Subcutaneous abdominal adipose tissue (tissue), 5 donors: ENCODE data around the gene SNED1.

Experiments
- H3K27ac ChIP-seq: one replicate; pipeline ENCODE4 v1.7.0; 2013; ENCODE audit warnings: low read depth, mild to moderate bottlenecking, inconsistent platforms, low read length, moderate library complexity
- H3K27me3 ChIP-seq, 5 donors: one replicate each; pipeline ENCODE4 v1.7.0; 2013; ENCODE audit warnings: low read length in 5 of 5, inconsistent platforms in 1 of 5; ENCODE audit not compliant: control insufficient read depth in 5 of 5, insufficient read depth in 4 of 5
- H3K36me3 ChIP-seq, 5 donors: one replicate each; pipeline ENCODE4 v1.7.0; 2013; ENCODE audit warnings: low read length in 5 of 5; ENCODE audit not compliant: control insufficient read depth in 5 of 5, insufficient read depth in 5 of 5
- H3K4me1 ChIP-seq, 5 donors: one replicate each; pipeline ENCODE4 v1.7.0; 2013; ENCODE audit warnings: low read length in 5 of 5, mild to moderate bottlenecking in 3 of 5, moderate library complexity in 1 of 5; ENCODE audit not compliant: control insufficient read depth in 5 of 5, insufficient read depth in 5 of 5
- H3K4me3 ChIP-seq, 5 donors: one replicate each; pipeline ENCODE4 v1.7.0; 2013; ENCODE audit warnings: low read length in 5 of 5, low read depth in 1 of 5
- H3K9ac ChIP-seq, 5 donors: one replicate each; pipeline ENCODE4 v1.7.0; 2013; ENCODE audit warnings: low read length in 5 of 5, mild to moderate bottlenecking in 4 of 5, moderate library complexity in 3 of 5
- H3K9me3 ChIP-seq, 5 donors: one replicate each; pipeline ENCODE4 v1.7.0; 2013; ENCODE audit warnings: low read length in 5 of 5; ENCODE audit not compliant: control insufficient read depth in 5 of 5
- donor health status: healthy.
- donor health status: healthy.
- donor health status: healthy.
- donor health status: healthy.
- donor health status: healthy.

SNED1 gene

GRCh38 chr2:241128266-241128665, 129.8 kb downstream of the SNED1 start:
- Histone ChIP-seq H3K4me1 (peaks cover 0 to 22% (median 8%) of the 10 kb centered on the region in 5 donors), H3K9me3 (no peaks in the 10 kb centered on the region), H3K27me3 (no peaks in the 10 kb centered on the region), H3K4me3 (no peak overlapping the region), H3K9ac (no peak overlapping the region), H3K36me3 (peaks cover 0 to 6% (median 4%) of the 10 kb centered on the region in 5 donors), H3K27ac (no peak overlapping the region)

- Histone ChIP-seq H3K27ac (no peak overlapping the region), H3K9me3 (no peaks in the 10 kb centered on the region), H3K27me3 (no peaks in the 10 kb centered on the region), H3K4me1 (peaks cover 0 to 14% (median under 1%) of the 10 kb centered on the region in 5 donors), H3K9ac (no peak overlapping the region), H3K4me3 (no peak overlapping the region), H3K36me3 (peaks cover 0 to 6% (median 4%) of the 10 kb centered on the region in 5 donors)
Observed at GRCh38 chr2:241129086-241129871, 130.9 kb downstream of the SNED1 start.

- no peak overlapping the region for H3K9ac ChIP-seq
- H3K4me3 ChIP-seq = no peak overlapping the region
- no peaks in the 10 kb centered on the region for H3K9me3 ChIP-seq
- no peak overlapping the region for H3K27ac ChIP-seq
- H3K4me1 ChIP-seq = peaks cover 0 to 13% (median 0%) of the 10 kb centered on the region in 5 donors
- H3K27me3 ChIP-seq = no peaks in the 10 kb centered on the region
- peaks cover 0 to 6% (median 4%) of the 10 kb centered on the region in 5 donors for H3K36me3 ChIP-seq
Observed at GRCh38 chr2:241130316-241130715, 131.9 kb downstream of the SNED1 start.

GRCh38 chr2:241131531-241131930, 133.1 kb downstream of the SNED1 start:
- Histone ChIP-seq H3K9me3 (no peaks in the 10 kb centered on the region), H3K9ac (no peak overlapping the region), H3K27ac (no peak overlapping the region), H3K4me1 (peaks cover 0 to 13% (median 0%) of the 10 kb centered on the region in 5 donors), H3K4me3 (no peak overlapping the region), H3K36me3 (peaks cover 0 to 4% (median under 1%) of the 10 kb centered on the region in 5 donors), H3K27me3 (no peaks in the 10 kb centered on the region)

GRCh38 chr2:241132538-241133435, 134.4 kb downstream of the SNED1 start:
- Histone ChIP-seq H3K27me3 (no peaks in the 10 kb centered on the region), H3K27ac (no peak overlapping the region), H3K9ac (no peak overlapping the region), H3K9me3 (no peaks in the 10 kb centered on the region), H3K4me3 (no peak overlapping the region), H3K36me3 (peaks cover 0 to 12% (median 6%) of the 10 kb centered on the region in 5 donors), H3K4me1 (peaks cover 0 to 13% (median 0%) of the 10 kb centered on the region in 5 donors)

- Histone ChIP-seq H3K27me3 (no peaks in the 10 kb centered on the region), H3K9ac (no peak overlapping the region), H3K36me3 (peaks cover 0 to 13% (median 6%) of the 10 kb centered on the region in 5 donors)
Observed at GRCh38 chr2:241133436-241133820, 135.0 kb downstream of the SNED1 start.

GRCh38 chr2:241134711-241135110, 136.3 kb downstream of the SNED1 start:
- Histone ChIP-seq H3K9ac (no peak overlapping the region), H3K36me3 (peaks cover 0 to 14% (median 6%) of the 10 kb centered on the region in 5 donors), H3K4me1 (peaks cover 0 to 4% (median 0%) of the 10 kb centered on the region in 5 donors), H3K4me3 (no peak overlapping the region), H3K27me3 (no peaks in the 10 kb centered on the region), H3K9me3 (no peaks in the 10 kb centered on the region), H3K27ac (no peak overlapping the region)

More at GRCh38 chr2:241133436-241133820, 135.0 kb downstream of the SNED1 start:
- no peaks in the 10 kb centered on the region for H3K9me3 ChIP-seq
- H3K27ac ChIP-seq = no peak overlapping the region
- H3K4me3 ChIP-seq = no peak overlapping the region
- H3K4me1 ChIP-seq = peaks cover 0 to 13% (median 0%) of the 10 kb centered on the region in 5 donors

GRCh38 chr2:241135737-241136136, 137.3 kb downstream of the SNED1 start:
- peaks cover 0 to 18% (median 10%) of the 10 kb centered on the region in 5 donors for H3K36me3 ChIP-seq
- H3K27ac ChIP-seq = no peak overlapping the region
- no peaks in the 10 kb centered on the region for H3K27me3 ChIP-seq
- no peaks in the 10 kb centered on the region for H3K9me3 ChIP-seq
- no peak overlapping the region for H3K9ac ChIP-seq
- H3K4me1 ChIP-seq = no peaks in the 10 kb centered on the region
- no peak overlapping the region for H3K4me3 ChIP-seq

- H3K9ac ChIP-seq = no peak overlapping the region
- H3K36me3 ChIP-seq = peaks cover 0 to 18% (median 10%) of the 10 kb centered on the region in 5 donors
- H3K27me3 ChIP-seq = no peaks in the 10 kb centered on the region
- no peaks in the 10 kb centered on the region for H3K4me1 ChIP-seq
- no peak overlapping the region for H3K4me3 ChIP-seq
- H3K9me3 ChIP-seq = no peaks in the 10 kb centered on the region
- no peak overlapping the region for H3K27ac ChIP-seq
Observed at GRCh38 chr2:241136191-241136590, 137.8 kb downstream of the SNED1 start.
